Mesenteric fat pad (tissue), 1 donor: Measurements from ENCODE around the gene HORMAD1. TPM values are rescaled to one million over a fixed set of nuclear protein-coding genes. Genes with fewer than 3 reads are reported as not detected.
"Not testable (repeated sequence)": the region's sequence is repeated elsewhere in the genome, so short reads cannot be mapped to it uniquely, and the experiment has no call there.

Experiments
- DNase-seq: peaks from one replicate; pipeline ENCODE4 v3.0.0-alpha.2; 2020; ENCODE audit warnings: low spot score
- total RNA-seq: library from RNA; stranded (reverse); fragmentation: NEBNext Ultra II Directional; extraction: Animal tissue kit (Norgen Biotek cat#: 25700); gene quantifications from one replicate; pipeline ENCODE4 v1.2.1, GENCODE V29; 2021
- donor health status: DM: yes; HTN: yes; CAD: no.

HORMAD1 gene
- total RNA-seq, 1 donor from 2014 or later = 0.29 TPM

GRCh38 chr1:150696995-150697927 is 23.4 kb downstream of the HORMAD1 start, which contains the start of gene GOLPH3L:
TSS of gene GOLPH3L (minus strand) at chr1:150697154. CDS start at chr1:150694838, 2,316 bp downstream.
- DNase-seq = no peak

- DNase-seq = no peak
Observed at GRCh38 chr1:150696590-150696989, 24.1 kb downstream of the HORMAD1 start.

GRCh38 chr1:150696162-150696561 is 24.5 kb downstream of the HORMAD1 start:
- DNase-seq = no peak

GRCh38 chr1:150695561-150695960 is 25.1 kb downstream of the HORMAD1 start:
- no peak for DNase-seq

DNA sequence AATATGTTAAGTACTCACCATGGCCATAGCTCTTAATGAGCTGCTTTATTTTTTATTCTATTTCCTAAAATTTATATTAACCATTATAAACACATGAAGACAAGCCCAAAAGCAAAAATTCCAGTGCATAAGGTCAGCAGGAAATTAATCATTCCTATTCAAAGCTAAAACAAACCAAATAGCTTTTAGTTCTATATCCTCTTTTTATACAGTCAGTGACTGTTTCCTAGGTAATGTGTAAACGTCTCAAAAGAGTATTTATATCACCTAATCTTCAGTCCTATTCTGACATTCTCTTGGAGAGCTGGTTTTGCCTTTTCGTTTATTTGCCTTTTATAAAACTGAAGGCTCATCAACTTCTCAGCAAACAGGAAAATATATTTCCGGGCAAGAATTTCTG is 28.0 kb downstream of the HORMAD1 start:
- no peak for DNase-seq

- no peak for DNase-seq
Observed at GRCh38 chr1:150688763-150689162, 31.9 kb downstream of the HORMAD1 start.

DNA sequence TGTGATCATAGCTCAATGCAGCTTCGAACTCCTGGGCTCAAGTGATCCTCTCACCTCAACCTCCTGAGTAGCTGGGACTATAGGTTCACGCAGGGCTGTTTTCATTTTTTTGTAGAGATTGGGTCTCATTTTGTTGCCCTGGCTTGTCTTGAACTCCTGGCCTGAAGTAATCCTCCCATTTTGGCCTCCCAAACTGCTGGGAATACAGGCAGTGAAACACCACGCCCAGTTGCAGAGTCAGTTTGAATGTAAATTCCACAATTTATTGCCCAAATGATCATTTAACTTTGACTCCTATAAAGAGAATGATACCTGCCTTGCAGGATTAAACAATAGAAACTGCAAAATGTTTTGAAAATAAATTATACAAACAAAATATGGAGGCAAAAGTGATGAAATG is 34.4 kb downstream of the HORMAD1 start:
- DNase-seq = no peak

GRCh38 chr1:150683914-150684313 is 36.8 kb downstream of the HORMAD1 start:
- no peak for DNase-seq

GRCh38 chr1:150678988-150679387 is 41.7 kb downstream of the HORMAD1 start:
- no peak for DNase-seq

- DNase-seq = no peak
Observed at GRCh38 chr1:150674881-150675280, 45.8 kb downstream of the HORMAD1 start.

DNA sequence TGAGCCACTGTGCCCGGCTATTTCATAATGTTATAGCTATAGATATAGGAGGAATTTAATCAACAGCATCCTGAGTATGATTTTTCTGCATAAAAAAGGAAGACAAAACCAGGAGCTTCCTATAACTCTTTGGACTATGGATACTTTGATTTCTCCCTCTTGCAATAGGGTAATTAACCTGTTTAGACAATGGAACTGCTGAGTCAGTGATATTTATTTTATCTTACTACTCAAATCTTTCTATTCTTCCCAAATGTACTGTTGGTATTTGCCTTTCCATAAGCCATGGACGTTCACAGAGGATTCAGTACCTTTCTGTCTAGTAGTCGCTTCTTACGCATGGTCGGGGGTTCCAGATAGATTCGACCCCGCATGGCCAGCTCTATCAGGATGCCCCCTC is 57.4 kb downstream of the HORMAD1 start:
- DNase-seq = no peak

GRCh38 chr1:150662811-150663210 is 57.9 kb downstream of the HORMAD1 start:
- no peak for DNase-seq

DNA sequence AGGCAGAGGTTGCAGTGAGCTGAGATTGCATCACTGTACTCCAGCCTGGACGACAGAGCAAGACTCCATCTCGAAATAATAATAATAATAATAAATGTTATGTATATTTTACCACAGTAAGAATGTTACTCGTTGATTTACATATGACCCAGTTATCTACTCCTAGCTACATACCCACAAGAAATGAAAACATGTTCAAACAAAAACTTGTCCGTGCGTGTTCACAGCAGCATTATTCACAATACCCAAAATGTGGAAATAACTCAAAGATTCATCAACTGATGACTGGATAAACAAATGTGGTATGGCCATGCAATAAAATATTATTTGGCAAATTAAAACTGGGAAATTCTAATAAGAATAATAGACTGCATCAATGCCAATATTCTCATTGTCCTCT is 59.5 kb downstream of the HORMAD1 start:
- DNase-seq = no peak

- DNase-seq = no peak
Observed at GRCh38 chr1:150660584-150660983, 60.1 kb downstream of the HORMAD1 start.

DNA sequence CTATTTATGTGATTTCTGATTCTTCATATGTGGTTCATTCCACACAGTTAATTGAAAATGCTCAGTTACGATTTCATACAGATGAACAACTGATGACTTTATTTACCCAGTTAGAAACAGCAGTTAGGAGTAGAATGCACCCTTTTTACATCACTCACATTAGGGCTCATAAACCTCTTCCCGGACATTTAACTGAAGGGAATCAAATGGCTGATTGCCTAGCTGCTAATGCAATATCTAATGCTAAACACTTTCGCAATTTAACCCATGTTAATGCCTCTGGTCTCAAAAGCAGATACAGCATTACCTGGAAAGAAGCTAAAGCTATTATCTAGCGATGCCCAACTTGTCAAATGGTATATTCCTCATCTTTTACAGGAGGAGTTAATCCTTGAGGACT is 63.6 kb downstream of the HORMAD1 start:
- DNase-seq = not testable (repeated sequence)

GRCh38 chr1:150654635-150655034 is 66.1 kb downstream of the HORMAD1 start:
- not testable (repeated sequence) for DNase-seq

DNA sequence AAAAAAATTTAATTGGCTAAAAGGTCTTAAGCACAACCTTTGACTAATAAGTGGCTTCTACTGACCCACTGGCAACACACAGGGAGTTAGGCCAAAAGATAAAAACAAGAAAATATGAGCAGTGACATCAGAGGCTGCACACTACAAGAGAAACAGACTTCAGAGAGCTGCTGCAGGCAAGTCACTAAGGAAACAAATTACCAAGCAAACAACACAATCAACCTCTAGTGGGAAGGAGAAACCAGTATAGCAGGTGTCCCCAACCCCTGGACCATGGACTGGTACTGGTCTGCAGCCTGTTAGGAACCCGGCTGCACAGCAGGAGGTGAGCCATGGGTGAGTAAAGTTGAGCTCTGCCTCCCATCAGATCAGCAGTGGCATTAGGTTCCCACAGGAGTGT is 70.5 kb downstream of the HORMAD1 start:
- no peak for DNase-seq

GRCh38 chr1:150649441-150650075 is 71.1 kb downstream of the HORMAD1 start:
- DNase-seq = no peak
